Measurements from ENCODE around the gene ID3.

- TF ChIP-seq ZFP69B (tag by site-specific recombination; IDR thresholded peaks at IDR 0.05) (no peak), ZNF274 (IDR thresholded peaks at IDR 0.05; ENCODE audit: low read length) (no peak), ZNF274 (tag by site-specific recombination; IDR thresholded peaks at IDR 0.05; ENCODE audit: borderline replicate concordance) (no peak), CTCF (tag by site-specific recombination; IDR thresholded peaks at IDR 0.05) (no peak), ATF2 (tag by site-specific recombination; IDR thresholded peaks at IDR 0.05; ENCODE audit: low read depth) (no peak), ZNF350 (tag by site-specific recombination; IDR thresholded peaks at IDR 0.05) (no peak), ZNF157 (tag by site-specific recombination; IDR thresholded peaks at IDR 0.05) (no peak), ZNF449 (tag by site-specific recombination; IDR thresholded peaks at IDR 0.05) (no peak), ZNF639 (tag by site-specific recombination; IDR thresholded peaks at IDR 0.05) (no peak), ZNF645 (tag by site-specific recombination; IDR thresholded peaks at IDR 0.05) (no peak), ZFHX2 (tag by site-specific recombination; conservative IDR thresholded peaks at IDR 0.05) (no peak)
Measured at GRCh38 chr1:23577056-23578004, 18.0 kb upstream of the ID3 start.

Measured in HEK293 (cell line).